ENCODE results near the gene SLF2. TPM values are rescaled to one million over a fixed set of nuclear protein-coding genes. Genes with fewer than 3 reads are reported as not detected.

The SLF2 gene
- total and polyA plus RNA-seq, 8 donors, result 2.3 to 49.9 (median 14.4) TPM

- TF ChIP-seq EP300 (IDR thresholded peaks at IDR 0.05) (no peak), POLR2AphosphoS5 (IDR thresholded peaks at IDR 0.05) (no peak), POLR2A (IDR thresholded peaks at IDR 0.05) (no peak), CTCF (IDR thresholded peaks at IDR 0.05) (no peak)
These were observed 654 bp upstream of the SLF2 start for GRCh38 chr10:100912013-100912604.

DNA sequence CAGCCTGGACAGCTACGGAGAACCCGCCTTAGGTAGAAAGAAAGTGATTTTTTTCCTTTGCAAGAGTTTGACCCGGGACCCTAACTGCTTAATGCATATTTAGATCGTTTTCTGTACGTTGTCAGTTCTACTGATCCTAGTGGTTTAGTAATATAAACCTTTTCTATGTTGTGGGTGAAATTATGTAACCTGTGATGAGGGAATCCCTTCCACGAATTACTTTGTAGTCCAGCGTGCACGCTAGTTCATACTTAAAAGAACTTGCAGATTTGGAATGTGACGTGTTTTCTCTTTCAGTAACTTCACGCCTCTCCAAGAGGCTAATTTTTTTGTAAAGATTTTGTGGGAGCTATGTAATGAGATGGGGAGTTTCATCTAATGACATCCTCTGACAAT, 705 bp downstream of the SLF2 start:
- Histone ChIP-seq H3K4me3 (peak overlapping the region; percentile 93 to 100 (median 96)), H3K27me3 (no peaks in the 10 kb centered on the region), H3K27ac (peak overlapping the region; percentile 92 to 98 (median 97)), H3K9me3 (no peaks in the 10 kb centered on the region), H3K36me3 (peaks cover 20 to 26% (median 22%) of the 10 kb centered on the region in 4 donors), H3K4me1 (peaks cover 20 to 35% (median 30%) of the 10 kb centered on the region in 4 donors)
- DNase-seq, result no peak
- 1 to 3% (median 3%) methylated on average over 10 of the region's 10 CpGs for WGBS, 5 donors
- intact Hi-C loops (cut with DNase I; ENCODE audit: low total_unique reads), result no loop called here
- TF ChIP-seq POLR2AphosphoS5 (IDR thresholded peaks at IDR 0.05) (no peak), CTCF (IDR thresholded peaks at IDR 0.05) (no peak), EP300 (IDR thresholded peaks at IDR 0.05) (no peak), POLR2A (IDR thresholded peaks at IDR 0.05) (no peak)

More at GRCh38 chr10:100912013-100912604, 654 bp upstream of the SLF2 start:
- H3K9me3 ChIP-seq, result no peaks in the 10 kb centered on the region
- peaks cover 20 to 35% (median 30%) of the 10 kb centered on the region in 4 donors for H3K4me1 ChIP-seq
- peak overlapping the region; percentile 89 to 98 (median 95) for H3K27ac ChIP-seq
- H3K36me3 ChIP-seq, result peaks cover 8 to 14% (median 9%) of the 10 kb centered on the region in 4 donors
- H3K27me3 ChIP-seq, result no peaks in the 10 kb centered on the region
- intact Hi-C loops (cut with DNase I; ENCODE audit: low total_unique reads), result no loop called here
- H3K4me3 ChIP-seq, result peak overlapping the region; percentile 93 to 100 (median 96)
- DNase-seq, result peak in 1 of 2 donors; percentile 53
- WGBS, 5 donors, result 4 to 7% (median 5%) methylated on average over 12 of the region's 12 CpGs

DNA sequence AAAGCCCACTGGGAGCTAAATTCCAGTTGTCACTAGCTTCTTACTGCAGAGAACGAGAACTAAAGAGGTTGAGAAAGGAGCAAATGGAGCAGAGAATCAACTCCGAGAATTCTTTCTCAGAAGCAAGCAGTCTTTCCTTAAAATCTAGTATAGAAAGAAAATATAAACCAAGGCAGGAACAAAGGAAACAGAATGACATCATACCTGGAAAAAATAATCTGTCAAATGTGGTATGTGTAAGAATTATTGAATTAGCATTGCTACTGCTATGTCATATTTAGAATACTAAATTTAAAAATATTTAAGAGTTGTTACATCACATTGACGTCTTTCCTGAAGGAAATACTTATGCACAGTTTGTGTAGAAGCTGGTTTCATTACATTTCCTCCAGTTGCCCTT, 4.3 kb downstream of the SLF2 start:
- H3K4me3 ChIP-seq, result no peak overlapping the region
- H3K4me1 ChIP-seq, result peaks cover 16 to 29% (median 25%) of the 10 kb centered on the region in 4 donors
- no peak for DNase-seq
- H3K27me3 ChIP-seq, result no peaks in the 10 kb centered on the region
- no peak for TF ChIP-seq POLR2A (IDR thresholded peaks at IDR 0.05)
- no peak for TF ChIP-seq EP300 (IDR thresholded peaks at IDR 0.05)
- no peak for TF ChIP-seq POLR2AphosphoS5 (IDR thresholded peaks at IDR 0.05)
- TF ChIP-seq CTCF (IDR thresholded peaks at IDR 0.05), result no peak
- intact Hi-C loops (cut with DNase I; ENCODE audit: low total_unique reads), result no loop called here
- no peak overlapping the region for H3K27ac ChIP-seq
- WGBS, 5 donors, result 86 to 93% (median 90%) methylated on average over 3 of the region's 3 CpGs
- H3K36me3 ChIP-seq, result peaks cover 35 to 62% (median 58%) of the 10 kb centered on the region in 4 donors
- H3K9me3 ChIP-seq, result no peaks in the 10 kb centered on the region

- H3K27me3 ChIP-seq, result no peaks in the 10 kb centered on the region
- intact Hi-C loops (cut with DNase I; ENCODE audit: low total_unique reads), result no loop called here
- no peak for TF ChIP-seq EP300 (IDR thresholded peaks at IDR 0.05)
- no peak for TF ChIP-seq POLR2AphosphoS5 (IDR thresholded peaks at IDR 0.05)
- TF ChIP-seq POLR2A (IDR thresholded peaks at IDR 0.05), result no peak
- no peak for TF ChIP-seq CTCF (IDR thresholded peaks at IDR 0.05)
- no peak overlapping the region for H3K4me3 ChIP-seq
- peaks cover 46 to 100% (median 98%) of the 10 kb centered on the region in 4 donors for H3K36me3 ChIP-seq
- peaks cover 0 to 15% (median 1%) of the 10 kb centered on the region in 4 donors for H3K4me1 ChIP-seq
- no peak for DNase-seq
- H3K9me3 ChIP-seq, result no peaks in the 10 kb centered on the region
- H3K27ac ChIP-seq, result no peak overlapping the region
These were observed 10.8 kb downstream of the SLF2 start for GRCh38 chr10:100923580-100923979.

All from stomach (tissue), 9 donors.